Mesenchymal stem cell (in vitro differentiated cells and primary cell): ENCODE results near the gene CTNNAL1.

Experiments
- DNase-seq: peaks from one replicate; pipeline ENCODE4 v3.0.0-alpha.2; 2013
- H2AFZ ChIP-seq: one replicate; pipeline ENCODE4 v1.6.1; 2013; ENCODE audit warnings: low read depth, mild to moderate bottlenecking, control low read depth, inconsistent platforms, low read length, moderate library complexity
- H2AK5ac ChIP-seq: 2 replicates; pipeline ENCODE4 v1.6.1; 2013; ENCODE audit warnings: low read length, moderate library complexity, mild to moderate bottlenecking, inconsistent platforms; ENCODE audit not compliant: severe bottlenecking
- H2BK120ac ChIP-seq: one replicate; pipeline ENCODE4 v1.6.1; 2013; ENCODE audit warnings: low read depth, mild to moderate bottlenecking, inconsistent platforms, low read length, moderate library complexity
- H2BK12ac ChIP-seq, 2 experiments: one replicate each; pipeline ENCODE4 v1.6.1; 2013; ENCODE audit warnings: inconsistent platforms in 2 of 2, low read length in 2 of 2, mild to moderate bottlenecking in 2 of 2, moderate library complexity in 2 of 2, control low read depth in 1 of 2
- H2BK15ac ChIP-seq: one replicate; pipeline ENCODE4 v1.6.1; 2013; ENCODE audit warnings: mild to moderate bottlenecking, low read depth, inconsistent platforms; ENCODE audit not compliant: poor library complexity, severe bottlenecking
- H2BK5ac ChIP-seq: 2 replicates; pipeline ENCODE4 v1.6.1; 2013; ENCODE audit warnings: low read depth, mild to moderate bottlenecking, low read length, control low read depth, inconsistent platforms; ENCODE audit not compliant: poor library complexity, severe bottlenecking
- H3K14ac ChIP-seq, 2 experiments: one replicate each; pipeline ENCODE4 v1.6.1; 2013; ENCODE audit warnings: inconsistent platforms in 2 of 2, low read length in 2 of 2, control low read depth in 1 of 2, mild to moderate bottlenecking in 1 of 2, moderate library complexity in 1 of 2
- H3K18ac ChIP-seq, 2 experiments: one replicate each; pipeline ENCODE4 v1.6.1; 2013; ENCODE audit warnings: inconsistent platforms in 2 of 2, low read length in 2 of 2, control low read depth in 1 of 2, low read depth in 1 of 2, mild to moderate bottlenecking in 1 of 2
- H3K23ac ChIP-seq, 2 experiments: one replicate each; pipeline ENCODE4 v1.6.1; 2013; ENCODE audit warnings: inconsistent platforms in 2 of 2, low read length in 2 of 2, mild to moderate bottlenecking in 2 of 2, moderate library complexity in 2 of 2, control low read depth in 1 of 2
- H3K27ac ChIP-seq: 2 replicates; pipeline ENCODE4 v1.5.1; 2013; ENCODE audit warnings: mild to moderate bottlenecking, moderate library complexity, low read length, control low read depth, inconsistent platforms; ENCODE audit not compliant: poor library complexity, severe bottlenecking
- H3K27me3 ChIP-seq, 2 experiments: 2 replicates each; pipeline versions ENCODE4 v1.6.1 to v1.7.0; 2013; ENCODE audit warnings: low read length in 2 of 2, mild to moderate bottlenecking in 2 of 2, moderate library complexity in 2 of 2, control low read depth in 1 of 2, inconsistent platforms in 1 of 2; ENCODE audit not compliant: control insufficient read depth in 1 of 2, insufficient read depth in 1 of 2
- H3K36me3 ChIP-seq, 2 experiments: 2 replicates each; pipeline versions ENCODE4 v1.6.1 to v1.7.0; 2013; ENCODE audit warnings: low read length in 2 of 2, control low read depth in 1 of 2, inconsistent platforms in 1 of 2, low read depth in 1 of 2, mild to moderate bottlenecking in 1 of 2; ENCODE audit not compliant: insufficient read depth in 2 of 2, control insufficient read depth in 1 of 2
- H3K4ac ChIP-seq, 2 experiments: one replicate each; pipeline ENCODE4 v1.6.1; 2013; ENCODE audit warnings: inconsistent platforms in 2 of 2, low read length in 2 of 2, mild to moderate bottlenecking in 2 of 2, moderate library complexity in 2 of 2, control low read depth in 1 of 2, low read depth in 1 of 2
- H3K4me1 ChIP-seq: 2 replicates; pipeline ENCODE4 v1.6.1; 2013; ENCODE audit warnings: low read depth, low read length, control low read depth; ENCODE audit not compliant: control insufficient read depth, insufficient read depth
- H3K4me2 ChIP-seq: 2 replicates; pipeline ENCODE4 v1.6.1; 2013; ENCODE audit warnings: low read length, mild to moderate bottlenecking, inconsistent platforms; ENCODE audit not compliant: poor library complexity, severe bottlenecking
- H3K4me3 ChIP-seq, 2 experiments: 2 replicates each; pipeline versions ENCODE4 v1.5.1 to v1.7.0; 2013; ENCODE audit warnings: low read length in 2 of 2, mild to moderate bottlenecking in 2 of 2, control low read depth in 1 of 2, low read depth in 1 of 2; ENCODE audit not compliant: insufficient read depth in 1 of 2
- H3K79me1 ChIP-seq: replicated peaks from 2 replicates; pipeline ENCODE4 v1.6.1; 2013; ENCODE audit warnings: mild to moderate bottlenecking, control low read depth, low read length, inconsistent platforms; ENCODE audit not compliant: poor library complexity, severe bottlenecking
- H3K9ac ChIP-seq: 2 replicates; pipeline ENCODE4 v1.7.0; 2013; ENCODE audit warnings: mild to moderate bottlenecking, low read length, moderate library complexity
- H3K9me3 ChIP-seq: 2 replicates; pipeline ENCODE4 v1.7.0; 2013; ENCODE audit warnings: mild to moderate bottlenecking, low read length; ENCODE audit not compliant: control insufficient read depth
- H4K8ac ChIP-seq: one replicate; pipeline ENCODE4 v1.6.1; 2013; ENCODE audit warnings: inconsistent platforms, mild to moderate bottlenecking, low read length, moderate library complexity
- H4K91ac ChIP-seq: one replicate; pipeline ENCODE4 v1.6.1; 2013; ENCODE audit warnings: mild to moderate bottlenecking, low read length, inconsistent platforms
- WGBS: methylation state at CpG from one replicate; pipeline ENCODE4 v1.1.7; 2013; ENCODE audit warnings: mixed read lengths; 5-methylcytosine and 5-hydroxymethylcytosine counted together

The CTNNAL1 gene

DNA sequence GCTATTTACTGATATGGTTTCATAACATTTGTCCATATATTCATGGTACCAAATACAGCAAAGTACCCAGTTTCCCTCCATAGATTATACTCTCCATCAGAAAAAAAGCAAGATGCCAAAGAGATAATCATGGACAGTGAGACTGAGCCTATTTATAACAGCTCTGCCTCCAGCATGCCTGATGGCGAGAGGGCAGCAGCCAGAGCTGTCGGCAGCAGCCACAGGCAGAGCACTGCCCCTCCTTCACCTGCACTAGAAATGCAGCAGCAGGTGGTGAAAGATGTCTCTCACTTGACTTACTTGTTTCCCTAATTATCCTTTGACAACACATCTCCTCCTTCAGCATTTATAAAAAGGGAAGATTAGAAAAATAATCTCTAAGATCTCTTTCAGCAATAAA is 32.4 kb downstream of the CTNNAL1 start:
- no peak overlapping the region for H3K4me2 ChIP-seq
- no peak for DNase-seq
- WGBS, result 100% methylated on average over 2 of the region's 2 CpGs
- no peak overlapping the region for H2BK120ac ChIP-seq
- peaks cover 9 to 77% of the 10 kb centered on the region in 2 experiments for H3K36me3 ChIP-seq
- H3K79me1 ChIP-seq, result peaks cover 22% of the 10 kb centered on the region
- no peak overlapping the region for H3K27ac ChIP-seq
- H3K23ac ChIP-seq, result no peak overlapping the region
- H3K27me3 ChIP-seq, result no peaks in the 10 kb centered on the region
- H3K14ac ChIP-seq, result no peak overlapping the region
- H3K4me3 ChIP-seq, result no peak overlapping the region
- no peak overlapping the region for H2BK5ac ChIP-seq
- no peak overlapping the region for H3K9ac ChIP-seq
- no peaks in the 10 kb centered on the region for H3K4me1 ChIP-seq
- no peak overlapping the region for H2AK5ac ChIP-seq
- no peak overlapping the region for H3K4ac ChIP-seq
- no peak overlapping the region for H2AFZ ChIP-seq
- no peak overlapping the region for H4K91ac ChIP-seq
- H3K18ac ChIP-seq, result no peak overlapping the region
- no peak overlapping the region for H4K8ac ChIP-seq
- no peak overlapping the region for H2BK15ac ChIP-seq
- H3K9me3 ChIP-seq, result no peaks in the 10 kb centered on the region
- H2BK12ac ChIP-seq, result no peak overlapping the region

DNA sequence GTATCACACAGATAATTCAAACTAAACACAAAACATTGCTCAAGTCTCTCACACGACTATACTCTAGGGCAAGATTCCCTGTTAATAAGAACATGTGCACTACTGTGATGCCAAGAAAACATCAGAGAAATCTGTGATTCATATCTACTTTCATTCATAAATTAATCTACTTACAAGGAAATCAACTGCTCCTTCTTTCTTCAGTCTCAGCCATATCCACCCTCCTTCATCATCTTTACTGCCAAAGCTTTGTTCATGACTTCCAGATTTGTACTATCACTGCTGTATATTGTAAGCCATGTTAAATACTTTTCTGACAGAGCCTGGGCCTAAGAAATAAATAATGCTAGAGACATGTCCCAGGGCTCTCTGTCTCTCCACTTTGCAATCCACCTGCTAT is 35.1 kb downstream of the CTNNAL1 start:
- Histone ChIP-seq H3K36me3 (peaks cover 11 to 62% of the 10 kb centered on the region in 2 experiments), H3K23ac (no peak overlapping the region), H3K9me3 (no peaks in the 10 kb centered on the region), H3K4me2 (no peak overlapping the region), H3K27me3 (no peaks in the 10 kb centered on the region), H3K79me1 (peaks cover 19% of the 10 kb centered on the region), H3K4me1 (no peaks in the 10 kb centered on the region), H2BK120ac (no peak overlapping the region), H2AFZ (no peak overlapping the region), H3K9ac (no peak overlapping the region), H3K18ac (no peak overlapping the region), H4K8ac (no peak overlapping the region), H2BK15ac (no peak overlapping the region), H2BK12ac (no peak overlapping the region), H3K4me3 (no peak overlapping the region), H3K27ac (no peak overlapping the region), H3K4ac (no peak overlapping the region), H4K91ac (no peak overlapping the region), H3K14ac (no peak overlapping the region), H2AK5ac (no peak overlapping the region), H2BK5ac (no peak overlapping the region)
- 91% methylated on average over 1 of the region's 1 CpG for WGBS
- DNase-seq, result no peak

DNA sequence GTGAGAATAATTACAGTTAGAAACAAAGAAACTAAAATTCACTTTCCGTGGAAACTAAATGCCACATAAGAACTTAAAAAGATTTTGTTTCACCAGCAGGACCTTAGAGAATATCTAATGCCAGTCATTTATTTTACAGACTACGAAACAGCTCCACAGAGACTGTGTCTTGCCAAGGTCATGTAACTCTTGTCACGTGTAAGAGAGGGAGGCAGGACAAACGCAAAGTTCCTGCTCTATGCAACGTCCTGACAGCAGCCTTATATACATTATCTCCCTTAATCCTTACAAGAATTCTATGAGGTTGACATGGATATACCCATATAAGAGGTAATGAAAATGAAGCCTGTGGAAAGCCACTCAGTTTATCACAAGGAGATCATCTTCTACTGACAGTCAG is 39.4 kb downstream of the CTNNAL1 start:
- 81% methylated on average over 3 of the region's 5 CpGs for WGBS
- DNase-seq, result no peak
- no peak overlapping the region for H3K4me3 ChIP-seq
- no peak overlapping the region for H3K4ac ChIP-seq
- H3K27me3 ChIP-seq, result no peaks in the 10 kb centered on the region
- no peak overlapping the region for H2BK120ac ChIP-seq
- peaks cover 7% of the 10 kb centered on the region for H3K9me3 ChIP-seq
- H3K79me1 ChIP-seq, result peaks cover 12% of the 10 kb centered on the region
- H3K18ac ChIP-seq, result no peak overlapping the region
- H2BK5ac ChIP-seq, result no peak overlapping the region
- no peak overlapping the region for H3K27ac ChIP-seq
- H2BK15ac ChIP-seq, result no peak overlapping the region
- no peak overlapping the region for H4K91ac ChIP-seq
- H3K36me3 ChIP-seq, result peaks cover 11 to 56% of the 10 kb centered on the region in 2 experiments
- no peaks in the 10 kb centered on the region for H3K4me1 ChIP-seq
- H2BK12ac ChIP-seq, result no peak overlapping the region
- no peak overlapping the region for H2AFZ ChIP-seq
- H3K4me2 ChIP-seq, result no peak overlapping the region
- H3K14ac ChIP-seq, result no peak overlapping the region
- no peak overlapping the region for H3K9ac ChIP-seq
- H2AK5ac ChIP-seq, result no peak overlapping the region
- H4K8ac ChIP-seq, result no peak overlapping the region
- H3K23ac ChIP-seq, result no peak overlapping the region

DNA sequence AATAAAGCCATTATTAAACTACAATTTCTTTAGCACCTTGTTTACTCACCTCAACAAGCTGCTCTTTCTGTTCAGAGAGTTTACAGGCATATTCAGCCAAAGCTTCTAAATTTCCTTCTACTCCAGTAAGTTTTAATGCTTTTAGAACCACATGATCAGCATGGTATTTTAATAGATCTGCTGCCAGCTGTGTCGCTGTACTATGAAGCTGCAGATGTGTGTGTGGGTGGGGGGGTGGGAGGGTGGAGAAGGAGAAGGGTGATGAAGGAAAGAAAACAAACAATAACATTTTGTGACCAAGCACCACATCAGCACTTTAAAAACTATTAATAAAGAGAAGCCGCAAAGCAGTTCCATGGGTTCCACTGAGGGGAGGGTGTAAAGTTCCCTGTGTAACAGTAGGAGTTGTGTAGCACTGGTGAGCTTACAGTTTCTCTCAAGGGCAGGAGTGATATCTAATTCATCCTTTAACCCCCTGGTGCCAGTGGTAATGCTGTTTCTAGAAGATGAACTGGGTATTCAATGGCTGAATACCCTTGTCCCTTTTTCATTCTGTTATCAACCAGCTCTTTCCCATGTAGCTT is 40.6 kb downstream of the CTNNAL1 start:
- H3K79me1 ChIP-seq, result peaks cover 11% of the 10 kb centered on the region
- WGBS, result 91% methylated on average over 1 of the region's 2 CpGs
- H4K8ac ChIP-seq, result no peak overlapping the region
- no peak overlapping the region for H4K91ac ChIP-seq
- peaks cover 11 to 55% of the 10 kb centered on the region in 2 experiments for H3K36me3 ChIP-seq
- H3K18ac ChIP-seq, result no peak overlapping the region
- H3K9me3 ChIP-seq, result peaks cover 7% of the 10 kb centered on the region
- no peaks in the 10 kb centered on the region for H3K27me3 ChIP-seq
- no peak overlapping the region for H3K14ac ChIP-seq
- H3K23ac ChIP-seq, result no peak overlapping the region
- no peak overlapping the region for H3K4me3 ChIP-seq
- no peak overlapping the region for H2AK5ac ChIP-seq
- no peak overlapping the region for H3K27ac ChIP-seq
- no peaks in the 10 kb centered on the region for H3K4me1 ChIP-seq
- no peak overlapping the region for H3K9ac ChIP-seq
- no peak overlapping the region for H2BK5ac ChIP-seq
- H2BK120ac ChIP-seq, result no peak overlapping the region
- H3K4ac ChIP-seq, result no peak overlapping the region
- no peak overlapping the region for H2AFZ ChIP-seq
- no peak overlapping the region for H3K4me2 ChIP-seq
- H2BK12ac ChIP-seq, result no peak overlapping the region
- no peak overlapping the region for H2BK15ac ChIP-seq
- DNase-seq, result no peak
